ENCODE measurements around the gene SDK2.

GRCh38 chr17:73693071-73693470, 48.8 kb upstream of the SDK2 start:
- no peak for TF ChIP-seq GATA3 (IDR thresholded peaks at IDR 0.05; ENCODE audit: low read depth, low read length)
- no peak for TF ChIP-seq GATA2 (IDR thresholded peaks at IDR 0.05; ENCODE audit: low read depth, low read length)

Measured in SH-SY5Y (cell line).